H9 (cell line): ENCODE data around the gene ENGASE. TPM values are rescaled to one million over a fixed set of nuclear protein-coding genes. Genes with fewer than 3 reads are reported as not detected.

ENCODE experiments used
- DNase-seq: peaks from one replicate; pipeline ENCODE4 v3.0.0-alpha.2; 2017
- H2AFZ ChIP-seq: one replicate; pipeline ENCODE4 v1.6.1; 2013; ENCODE audit warnings: mild to moderate bottlenecking, low read length, control low read depth, moderate library complexity
- H2AK5ac ChIP-seq: 2 replicates; pipeline ENCODE4 v1.6.1; 2013; ENCODE audit warnings: low read length, control low read depth, mixed read lengths; ENCODE audit not compliant: insufficient read length
- H2BK120ac ChIP-seq: one replicate; pipeline ENCODE4 v1.6.1; 2013; ENCODE audit warnings: low read depth, mild to moderate bottlenecking, low read length, control low read depth, inconsistent platforms; ENCODE audit not compliant: poor library complexity, severe bottlenecking
- H2BK12ac ChIP-seq: 2 replicates; pipeline ENCODE4 v1.6.1; 2013; ENCODE audit warnings: low read length, control low read depth, mixed read lengths, low read depth; ENCODE audit not compliant: insufficient read length
- H2BK15ac ChIP-seq: 2 replicates; pipeline ENCODE4 v1.6.1; 2013; ENCODE audit warnings: low read depth, low read length, control low read depth
- H2BK20ac ChIP-seq: one replicate; pipeline ENCODE4 v1.6.1; 2013; ENCODE audit warnings: low read depth, mild to moderate bottlenecking, low read length, control low read depth, inconsistent platforms; ENCODE audit not compliant: poor library complexity, severe bottlenecking
- H2BK5ac ChIP-seq: 2 replicates; pipeline ENCODE4 v1.6.1; 2013; ENCODE audit warnings: low read length, control low read depth, mixed read lengths; ENCODE audit not compliant: insufficient read length
- H3K14ac ChIP-seq: 2 replicates; pipeline ENCODE4 v1.6.1; 2013; ENCODE audit warnings: low read length, control low read depth; ENCODE audit not compliant: insufficient read depth
- H3K18ac ChIP-seq: 2 replicates; pipeline ENCODE4 v1.6.1; 2013; ENCODE audit warnings: low read depth, mild to moderate bottlenecking, mixed read lengths, low read length, control low read depth; ENCODE audit not compliant: insufficient read length
- H3K23ac ChIP-seq: 2 replicates; pipeline ENCODE4 v1.6.1; 2013; ENCODE audit warnings: low read length, control low read depth, mixed read lengths, low read depth; ENCODE audit not compliant: insufficient read length
- H3K23me2 ChIP-seq: 2 replicates; pipeline ENCODE4 v1.6.1; 2013; ENCODE audit warnings: low read depth, mild to moderate bottlenecking, mixed read lengths, low read length, control low read depth; ENCODE audit not compliant: insufficient read length, poor library complexity, severe bottlenecking
- H3K27ac ChIP-seq: 2 replicates; pipeline ENCODE4 v1.5.1; 2013; ENCODE audit warnings: low read length, control low read depth, mixed read lengths, low read depth; ENCODE audit not compliant: insufficient read length
- H3K27me3 ChIP-seq: 2 replicates; pipeline ENCODE4 v1.6.1; 2013; ENCODE audit warnings: low read length, control low read depth, inconsistent platforms; ENCODE audit not compliant: insufficient read depth
- H3K4ac ChIP-seq: 2 replicates; pipeline ENCODE4 v1.6.1; 2013; ENCODE audit warnings: low read depth, mild to moderate bottlenecking, control low read depth, inconsistent platforms, low read length, moderate library complexity
- H3K4me1 ChIP-seq: 2 replicates; pipeline ENCODE4 v1.6.1; 2013; ENCODE audit warnings: low read length, control low read depth, inconsistent platforms; ENCODE audit not compliant: insufficient read depth
- H3K4me2 ChIP-seq: 2 replicates; pipeline ENCODE4 v1.6.1; 2013; ENCODE audit warnings: low read length, control low read depth, mixed read lengths; ENCODE audit not compliant: insufficient read length, insufficient read depth
- H3K56ac ChIP-seq: 2 replicates; pipeline ENCODE4 v1.6.1; 2013; ENCODE audit warnings: low read depth, mild to moderate bottlenecking, mixed read lengths, low read length, control low read depth; ENCODE audit not compliant: insufficient read length
- H3K79me1 ChIP-seq: 2 replicates; pipeline ENCODE4 v1.6.1; 2013; ENCODE audit warnings: low read depth, mild to moderate bottlenecking, moderate library complexity, low read length, control low read depth, inconsistent platforms; ENCODE audit not compliant: insufficient read depth, poor library complexity, severe bottlenecking
- H3K79me2 ChIP-seq: 2 replicates; pipeline ENCODE4 v1.6.1; 2013; ENCODE audit warnings: low read length, control low read depth, inconsistent platforms; ENCODE audit not compliant: insufficient read depth
- H3K9ac ChIP-seq: 2 replicates; pipeline ENCODE4 v1.6.1; 2013; ENCODE audit warnings: low read length, control low read depth, mixed read lengths; ENCODE audit not compliant: insufficient read length; ENCODE audit errors: extremely low read depth
- H3K9me3 ChIP-seq: one replicate; pipeline ENCODE4 v1.6.1; 2013; ENCODE audit warnings: low read depth, low read length, inconsistent platforms; ENCODE audit not compliant: control insufficient read depth
- H3T11ph ChIP-seq: one replicate; pipeline ENCODE4 v1.6.1; 2013; ENCODE audit warnings: mild to moderate bottlenecking, low read length, control low read depth, inconsistent platforms
- H4K20me1 ChIP-seq: one replicate; pipeline ENCODE4 v1.6.1; 2013; ENCODE audit not compliant: control insufficient read depth, insufficient read length, insufficient read depth
- H4K5ac ChIP-seq: 2 replicates; pipeline ENCODE4 v1.6.1; 2013; ENCODE audit warnings: low read depth, mild to moderate bottlenecking, mixed read lengths, low read length, control low read depth; ENCODE audit not compliant: insufficient read length
- H4K8ac ChIP-seq: replicated peaks from 2 replicates; pipeline ENCODE4 v1.6.1; 2013; ENCODE audit warnings: low read length, control low read depth, mixed read lengths, low read depth; ENCODE audit not compliant: insufficient read length
- H4K91ac ChIP-seq: 2 replicates; pipeline ENCODE4 v1.6.1; 2013; ENCODE audit warnings: low read depth, mild to moderate bottlenecking, moderate library complexity, mixed read lengths, low read length, control low read depth; ENCODE audit not compliant: insufficient read length
- H3K27ac Mint-ChIP-seq, 3 experiments: 2 replicates in 2 of 3; 3 replicates in 1 of 3; pipeline ENCODE4 v1.8.0; 2020 to 2021; ENCODE audit warnings: mixed read lengths in 3 of 3, mild to moderate bottlenecking in 1 of 3, moderate library complexity in 1 of 3
- H3K27me3 Mint-ChIP-seq: 2 replicates; pipeline ENCODE4 v1.8.0; 2021; ENCODE audit warnings: low read depth, mild to moderate bottlenecking, moderate library complexity, mixed read lengths
- H3K36me3 Mint-ChIP-seq, 3 experiments: 2 replicates in 2 of 3; 3 replicates in 1 of 3; pipeline ENCODE4 v1.8.0; 2020 to 2021; ENCODE audit warnings: low read depth in 3 of 3, mixed read lengths in 3 of 3; ENCODE audit not compliant: insufficient read depth in 1 of 3
- H3K4me1 Mint-ChIP-seq, 2 experiments: 2 replicates each; pipeline ENCODE4 v1.8.0; 2020; ENCODE audit warnings: mixed read lengths in 2 of 2
- H3K4me3 Mint-ChIP-seq, 2 experiments: 2 replicates in 1 of 2; 3 replicates in 1 of 2; pipeline ENCODE4 v1.8.0; 2020 to 2021; ENCODE audit warnings: mild to moderate bottlenecking in 2 of 2, mixed read lengths in 2 of 2, moderate library complexity in 1 of 2
- H3K9me3 Mint-ChIP-seq, 2 experiments: 2 replicates in 1 of 2; 3 replicates in 1 of 2; pipeline ENCODE4 v1.8.0; 2020; ENCODE audit warnings: mild to moderate bottlenecking in 2 of 2, mixed read lengths in 2 of 2, moderate library complexity in 1 of 2
- whole genome bisulfite sequencing: extraction: QIAGEN DNeasy Blood & Tissue Kit; methylation state at CpG from one replicate; pipeline ENCODE4 v1.1.7; 2013; ENCODE audit warnings: missing lambda C conversion rate, low lambda C conversion rate, mixed read lengths; ENCODE audit not compliant: insufficient read length; ENCODE audit errors: extremely low coverage; 5-methylcytosine and 5-hydroxymethylcytosine counted together
- total RNA-seq: library from RNA; stranded (reverse); gene quantifications from 2 replicates; pipeline ENCODE4 v1.2.1, GENCODE V29; 2021
- TF ChIP-seq, protein P1 (sequence below): fragments of 200-600 bp; sonication (generic); conservative IDR thresholded peaks from 3 replicates; pipeline ENCODE4 v1.8.0; 2021; ENCODE audit warnings: antibody characterized with exemption, mild to moderate bottlenecking

ENGASE gene
- total RNA-seq, 1 experiment from 2014 or later, result 20.6 TPM

DNA sequence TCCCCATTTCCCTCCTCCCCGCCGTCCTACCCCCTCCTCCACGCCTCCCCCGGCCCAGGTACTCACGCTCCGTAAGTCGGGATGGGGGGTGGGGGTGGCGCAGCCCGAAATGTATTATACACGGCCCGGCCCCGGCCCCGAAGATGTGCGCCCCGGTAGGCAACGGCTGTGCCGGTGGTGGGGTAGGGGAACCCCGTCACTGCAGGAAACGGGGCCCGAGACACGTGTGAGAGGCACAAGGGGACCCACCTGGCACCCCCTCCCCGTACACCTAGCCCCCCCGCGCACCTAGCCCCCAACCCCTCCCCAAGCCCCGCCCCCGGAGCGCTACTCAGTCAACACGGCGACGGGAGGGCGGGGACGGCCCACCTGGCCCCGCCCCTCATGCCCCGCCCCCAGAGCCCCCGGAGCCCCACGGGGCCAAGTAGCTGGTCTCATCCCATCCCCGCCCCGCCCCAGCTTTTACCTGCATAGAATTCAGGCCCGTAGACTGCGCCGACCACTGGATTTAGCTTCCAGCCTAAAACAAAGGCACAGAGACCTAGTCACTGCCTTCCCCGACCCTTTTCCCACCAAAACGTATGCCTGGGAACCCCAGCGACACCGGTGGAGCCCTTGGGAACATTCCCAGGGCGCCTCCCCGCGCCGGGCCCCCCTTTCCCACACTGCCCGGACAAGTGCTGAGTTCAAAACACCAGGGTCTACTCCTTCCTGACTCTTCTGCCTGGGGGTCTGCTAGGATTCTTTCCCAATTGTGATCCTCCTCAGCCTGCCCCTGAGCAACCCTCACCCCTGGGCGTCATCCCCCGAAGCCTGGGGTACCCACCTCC, 22.8 kb downstream of the ENGASE start:
- H4K91ac ChIP-seq, result no peak overlapping the region
- TF ChIP-seq, protein P1, sequence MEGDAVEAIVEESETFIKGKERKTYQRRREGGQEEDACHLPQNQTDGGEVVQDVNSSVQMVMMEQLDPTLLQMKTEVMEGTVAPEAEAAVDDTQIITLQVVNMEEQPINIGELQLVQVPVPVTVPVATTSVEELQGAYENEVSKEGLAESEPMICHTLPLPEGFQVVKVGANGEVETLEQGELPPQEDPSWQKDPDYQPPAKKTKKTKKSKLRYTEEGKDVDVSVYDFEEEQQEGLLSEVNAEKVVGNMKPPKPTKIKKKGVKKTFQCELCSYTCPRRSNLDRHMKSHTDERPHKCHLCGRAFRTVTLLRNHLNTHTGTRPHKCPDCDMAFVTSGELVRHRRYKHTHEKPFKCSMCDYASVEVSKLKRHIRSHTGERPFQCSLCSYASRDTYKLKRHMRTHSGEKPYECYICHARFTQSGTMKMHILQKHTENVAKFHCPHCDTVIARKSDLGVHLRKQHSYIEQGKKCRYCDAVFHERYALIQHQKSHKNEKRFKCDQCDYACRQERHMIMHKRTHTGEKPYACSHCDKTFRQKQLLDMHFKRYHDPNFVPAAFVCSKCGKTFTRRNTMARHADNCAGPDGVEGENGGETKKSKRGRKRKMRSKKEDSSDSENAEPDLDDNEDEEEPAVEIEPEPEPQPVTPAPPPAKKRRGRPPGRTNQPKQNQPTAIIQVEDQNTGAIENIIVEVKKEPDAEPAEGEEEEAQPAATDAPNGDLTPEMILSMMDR, result no peak
- H4K20me1 ChIP-seq, result no peaks in the 10 kb centered on the region
- H2BK12ac ChIP-seq, result no peak overlapping the region
- no peak overlapping the region for H3K23ac ChIP-seq
- no peaks in the 10 kb centered on the region for H3K23me2 ChIP-seq
- no peaks in the 10 kb centered on the region for H3K79me1 ChIP-seq
- no peak overlapping the region for H2AK5ac ChIP-seq
- H3K27me3 Mint-ChIP-seq, result no peaks in the 10 kb centered on the region; the same call in 1 of the 2 replicates
- no peak overlapping the region for H2BK20ac ChIP-seq
- no peak overlapping the region for H4K8ac ChIP-seq
- H3K9ac ChIP-seq, result no peak overlapping the region
- no peak overlapping the region for H3K27ac ChIP-seq
- H3K27ac Mint-ChIP-seq, result no peak overlapping the region
- H3T11ph ChIP-seq, result no peak overlapping the region
- no peaks in the 10 kb centered on the region for H3K9me3 ChIP-seq
- no peak overlapping the region for H3K18ac ChIP-seq
- H3K4me2 ChIP-seq, result no peak overlapping the region
- no peak overlapping the region for H2BK120ac ChIP-seq
- H2BK5ac ChIP-seq, result no peak overlapping the region
- peak; percentile 79 for DNase-seq
- H2BK15ac ChIP-seq, result no peak overlapping the region
- no peak overlapping the region for H2AFZ ChIP-seq
- peak overlapping the region in 1 of 2 experiments; percentile 62; a peak in 3 of 5 replicates for H3K4me3 Mint-ChIP-seq
- no peaks in the 10 kb centered on the region for H3K27me3 ChIP-seq
- WGBS, result no CpG with 5 or more reads among the region's 52 CpGs
- H3K4me1 Mint-ChIP-seq, result peaks cover 3 to 14% of the 10 kb centered on the region in 2 experiments; a peak in 2 of 4 replicates
- no peak overlapping the region for H3K14ac ChIP-seq
- no peaks in the 10 kb centered on the region for H3K9me3 Mint-ChIP-seq
- H3K36me3 Mint-ChIP-seq, result no peaks in the 10 kb centered on the region
- H3K4ac ChIP-seq, result no peak overlapping the region
- no peak overlapping the region for H4K5ac ChIP-seq
- no peaks in the 10 kb centered on the region for H3K79me2 ChIP-seq
- H3K4me1 ChIP-seq, result no peaks in the 10 kb centered on the region
- no peak overlapping the region for H3K56ac ChIP-seq
